Brain microvascular endothelial cell (primary cell): ENCODE measurements around the gene PRRG4.
A peak's percentile ranks its signal among the peaks of the same experiment; 100 is the strongest.
"Not testable (repeated sequence)": the region's sequence is repeated elsewhere in the genome, so short reads cannot be mapped to it uniquely, and the experiment has no call there.

Source experiments
- DNase-seq: peaks from one replicate; pipeline ENCODE4 v3.0.0-alpha.2; 2020
- H3K27ac ChIP-seq: fragments of 250-450 bp; sonication (Bioruptor Pico); 2 replicates; pipeline ENCODE4 v1.5.1; 2020; ENCODE audit warnings: mild to moderate bottlenecking, moderate library complexity
- H3K27me3 ChIP-seq: fragments of 250-450 bp; sonication (Bioruptor Pico); replicated peaks from 2 replicates; pipeline ENCODE4 v1.5.1; 2020; ENCODE audit warnings: mild to moderate bottlenecking
- H3K36me3 ChIP-seq: fragments of 250-450 bp; sonication (Bioruptor Pico); replicated peaks from 2 replicates; pipeline ENCODE4 v1.5.1; 2020; ENCODE audit warnings: mild to moderate bottlenecking
- H3K4me3 ChIP-seq: 2 replicates; pipeline ENCODE4 v1.5.1; 2011; ENCODE audit warnings: low read depth, mild to moderate bottlenecking, control low read depth, low read length, moderate library complexity
- in situ Hi-C: cut with HindIII; loops from 2 replicates; pipeline ENCODE4 v1.10.0; 2017; ENCODE audit warnings: low sequenced_read_pairs, low pct_ligation_motif_present
- TF ChIP-seq, protein P1 (sequence below): IDR thresholded peaks from 2 replicates; pipeline ENCODE4 v1.5.1; 2011; ENCODE audit warnings: low read depth, mild to moderate bottlenecking, moderate library complexity, low read length, control low read depth, inconsistent platforms; ENCODE audit errors: missing control alignments

PRRG4 gene

DNA sequence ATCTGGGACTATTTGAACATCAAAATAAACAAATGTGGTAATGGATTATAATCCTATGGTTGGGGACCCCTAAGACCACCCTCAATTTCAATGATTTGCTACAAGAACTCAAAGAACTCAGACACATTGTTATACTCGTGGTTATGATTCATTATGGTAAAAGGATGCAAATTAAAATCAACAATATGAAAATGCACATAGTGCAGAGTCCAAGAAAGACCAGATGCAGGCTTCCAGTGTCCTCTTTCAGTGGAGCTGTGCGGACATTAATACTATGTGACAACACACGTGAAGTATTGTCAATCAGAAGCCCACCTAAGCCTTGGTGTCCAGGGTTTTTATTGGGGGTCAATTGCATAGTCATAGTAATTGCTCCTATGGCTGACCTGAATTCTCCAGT lies 53.7 kb downstream of the PRRG4 start:
- in situ Hi-C loops = no loop called here

DNA sequence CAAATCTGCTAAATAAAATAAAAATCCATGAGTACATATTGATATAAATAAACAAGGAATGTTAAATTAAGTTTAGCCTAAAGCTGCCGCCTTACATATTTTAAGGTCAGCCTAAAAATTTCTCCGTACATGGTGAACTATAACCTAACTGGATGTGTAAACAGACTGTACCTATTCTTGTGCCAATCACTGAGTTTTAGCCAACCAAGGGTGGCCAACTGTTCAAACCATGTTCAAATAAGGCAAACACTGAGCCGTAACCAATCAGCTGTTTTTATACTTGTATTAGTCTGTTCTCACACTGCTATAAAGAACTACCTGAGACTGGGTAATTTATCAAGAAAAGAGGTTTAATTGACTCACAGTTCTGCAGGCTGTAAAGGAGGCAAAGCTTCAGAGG lies 54.3 kb downstream of the PRRG4 start:
- no peaks in the 10 kb centered on the region for H3K36me3 ChIP-seq
- in situ Hi-C loops = no loop called here
- no peak for DNase-seq

More for the DNA sequence above, 53.7 kb downstream of the PRRG4 start:
- no peak overlapping the region for H3K27ac ChIP-seq
- DNase-seq = no peak
- H3K4me3 ChIP-seq = no peak overlapping the region
- H3K36me3 ChIP-seq = no peaks in the 10 kb centered on the region
- H3K27me3 ChIP-seq = no peaks in the 10 kb centered on the region
- TF ChIP-seq, protein P1, sequence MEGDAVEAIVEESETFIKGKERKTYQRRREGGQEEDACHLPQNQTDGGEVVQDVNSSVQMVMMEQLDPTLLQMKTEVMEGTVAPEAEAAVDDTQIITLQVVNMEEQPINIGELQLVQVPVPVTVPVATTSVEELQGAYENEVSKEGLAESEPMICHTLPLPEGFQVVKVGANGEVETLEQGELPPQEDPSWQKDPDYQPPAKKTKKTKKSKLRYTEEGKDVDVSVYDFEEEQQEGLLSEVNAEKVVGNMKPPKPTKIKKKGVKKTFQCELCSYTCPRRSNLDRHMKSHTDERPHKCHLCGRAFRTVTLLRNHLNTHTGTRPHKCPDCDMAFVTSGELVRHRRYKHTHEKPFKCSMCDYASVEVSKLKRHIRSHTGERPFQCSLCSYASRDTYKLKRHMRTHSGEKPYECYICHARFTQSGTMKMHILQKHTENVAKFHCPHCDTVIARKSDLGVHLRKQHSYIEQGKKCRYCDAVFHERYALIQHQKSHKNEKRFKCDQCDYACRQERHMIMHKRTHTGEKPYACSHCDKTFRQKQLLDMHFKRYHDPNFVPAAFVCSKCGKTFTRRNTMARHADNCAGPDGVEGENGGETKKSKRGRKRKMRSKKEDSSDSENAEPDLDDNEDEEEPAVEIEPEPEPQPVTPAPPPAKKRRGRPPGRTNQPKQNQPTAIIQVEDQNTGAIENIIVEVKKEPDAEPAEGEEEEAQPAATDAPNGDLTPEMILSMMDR = no peak

GRCh38 chr11:32884770-32885384 lies 55.1 kb downstream of the PRRG4 start:
- TF ChIP-seq, protein P1 = peak; percentile 71
- no peaks in the 10 kb centered on the region for H3K27me3 ChIP-seq
- in situ Hi-C loops = no loop called here
- DNase-seq = peak; percentile 9
- no peak overlapping the region for H3K4me3 ChIP-seq
- no peaks in the 10 kb centered on the region for H3K36me3 ChIP-seq
- H3K27ac ChIP-seq = no peak overlapping the region

More for the DNA sequence above, 54.3 kb downstream of the PRRG4 start:
- Histone ChIP-seq H3K4me3 (no peak overlapping the region), H3K27ac (no peak overlapping the region), H3K27me3 (no peaks in the 10 kb centered on the region)
- TF ChIP-seq, protein P1 = no peak

GRCh38 chr11:32885556-32885955 lies 55.8 kb downstream of the PRRG4 start:
- no peak for DNase-seq

GRCh38 chr11:32886180-32886579 lies 56.5 kb downstream of the PRRG4 start:
- in situ Hi-C loops = no loop called here
- H3K4me3 ChIP-seq = no peak overlapping the region
- TF ChIP-seq, protein P1 = no peak

More at GRCh38 chr11:32885556-32885955, 55.8 kb downstream of the PRRG4 start:
- TF ChIP-seq, protein P1 = no peak
- Histone ChIP-seq H3K27ac (no peak overlapping the region), H3K4me3 (no peak overlapping the region), H3K27me3 (no peaks in the 10 kb centered on the region), H3K36me3 (no peaks in the 10 kb centered on the region)
- in situ Hi-C loops = no loop called here

DNA sequence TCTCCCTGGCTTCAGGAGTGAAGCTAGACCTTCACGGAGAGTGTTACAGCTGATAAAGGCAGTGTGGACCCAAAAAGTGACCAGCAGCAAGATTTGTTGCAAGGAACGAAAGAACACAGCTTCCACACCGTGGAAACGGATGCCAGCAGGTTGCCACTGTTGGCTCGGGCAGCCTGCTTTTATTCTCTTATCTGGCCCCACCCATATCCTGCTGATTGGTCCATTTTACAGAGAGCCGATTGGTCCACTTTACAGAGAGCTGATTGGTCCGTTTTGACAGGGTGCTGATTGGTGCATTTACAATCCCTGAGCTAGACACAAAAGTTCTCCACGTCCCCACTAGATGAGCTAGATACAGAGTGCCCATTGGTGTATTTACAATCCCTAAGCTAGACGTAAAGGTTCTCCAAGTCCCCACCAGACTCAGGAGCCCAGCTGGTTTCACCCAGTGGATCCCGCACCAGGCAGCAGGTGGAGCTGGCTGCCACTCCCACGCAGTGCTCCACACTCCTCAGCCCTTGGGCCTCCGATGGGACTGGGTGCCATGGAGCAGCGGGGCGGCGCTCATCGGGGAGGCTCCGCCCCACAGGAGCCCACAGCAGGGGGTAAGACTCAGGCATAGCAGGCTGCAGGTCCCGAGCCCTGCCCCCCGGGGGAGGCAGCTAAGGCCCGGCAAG lies 58.1 kb downstream of the PRRG4 start:
- H3K36me3 ChIP-seq, H3K27ac ChIP-seq, H3K4me3 ChIP-seq, in situ Hi-C loops, DNase-seq, H3K27me3 ChIP-seq: not testable (repeated sequence)

More at GRCh38 chr11:32886180-32886579, 56.5 kb downstream of the PRRG4 start:
- no peaks in the 10 kb centered on the region for H3K27me3 ChIP-seq
- H3K27ac ChIP-seq = no peak overlapping the region
- DNase-seq = no peak
- H3K36me3 ChIP-seq = no peaks in the 10 kb centered on the region

DNA sequence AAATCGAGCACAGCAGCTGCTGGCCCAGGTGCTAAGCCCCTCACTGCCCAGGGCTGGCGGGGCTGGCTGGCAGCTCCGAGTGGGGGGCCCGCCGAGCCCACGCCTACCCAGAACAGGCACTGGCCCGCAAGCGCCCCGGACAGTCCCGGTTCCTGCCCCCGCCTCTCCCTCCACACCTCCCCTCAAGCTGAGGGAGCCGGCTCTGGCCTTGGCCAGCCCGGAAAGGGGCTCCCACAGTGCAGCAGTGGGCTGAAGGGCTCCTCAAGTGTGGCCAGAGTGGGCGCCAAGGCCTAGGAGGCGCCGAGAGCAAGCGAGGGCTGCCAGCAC lies 58.6 kb downstream of the PRRG4 start:
- H3K4me3 ChIP-seq, H3K36me3 ChIP-seq, H3K27me3 ChIP-seq, in situ Hi-C loops, DNase-seq, H3K27ac ChIP-seq: not testable (repeated sequence)
